Esophagus (tissue), 2 donors: ENCODE results near the gene CYTH2. TPM values are rescaled to one million over a fixed set of nuclear protein-coding genes. Genes with fewer than 3 reads are reported as not detected.

Experiments used
- H3K27ac ChIP-seq, 2 donors: one replicate each; pipeline ENCODE4 v1.5.1; 2013; ENCODE audit warnings: low read depth in 2 of 2, mild to moderate bottlenecking in 2 of 2, inconsistent platforms in 1 of 2, low read length in 1 of 2, moderate library complexity in 1 of 2
- H3K27me3 ChIP-seq, 2 donors: one replicate each; pipeline ENCODE4 v1.6.1; 2013; ENCODE audit warnings: low read length in 2 of 2, control low read depth in 1 of 2, mild to moderate bottlenecking in 1 of 2; ENCODE audit not compliant: insufficient read depth in 2 of 2, control insufficient read depth in 1 of 2
- H3K36me3 ChIP-seq, 2 donors: one replicate each; pipeline ENCODE4 v1.6.1; 2013; ENCODE audit warnings: low read length in 1 of 2; ENCODE audit not compliant: control insufficient read depth in 2 of 2, insufficient read depth in 2 of 2
- H3K4me1 ChIP-seq, 2 donors: one replicate each; pipeline ENCODE4 v1.6.1; 2013; ENCODE audit warnings: low read length in 1 of 2; ENCODE audit not compliant: control insufficient read depth in 2 of 2, insufficient read depth in 2 of 2
- H3K4me3 ChIP-seq, 2 donors: one replicate each; pipeline ENCODE4 v1.5.1; 2013; ENCODE audit warnings: low read length in 2 of 2, mild to moderate bottlenecking in 2 of 2, low read depth in 1 of 2, moderate library complexity in 1 of 2
- H3K9me3 ChIP-seq, 2 donors: one replicate each; pipeline ENCODE4 v1.6.1; 2013; ENCODE audit warnings: mild to moderate bottlenecking in 2 of 2, low read depth in 1 of 2, low read length in 1 of 2, moderate library complexity in 1 of 2; ENCODE audit not compliant: control insufficient read depth in 2 of 2, insufficient read depth in 1 of 2
- WGBS, 2 donors: extraction: QIAGEN DNeasy Blood & Tissue Kit; methylation state at CpG; one replicate each; pipeline ENCODE4 v1.1.7; 2013; 5-methylcytosine and 5-hydroxymethylcytosine counted together
- polyA plus RNA-seq, 2 donors: library from polyadenylated mRNA; stranded (reverse); fragments of 200-250 nt; gene quantifications; one replicate each; pipeline ENCODE4 v1.2.3, GENCODE V29; 2013
- donor health status: healthy with polysubstance abuse.
- donor health status: Bipolar disorder and iron deficiency.

Gene CYTH2
- polyA plus RNA-seq, 2 donors: 52.2 to 59.3 TPM

DNA sequence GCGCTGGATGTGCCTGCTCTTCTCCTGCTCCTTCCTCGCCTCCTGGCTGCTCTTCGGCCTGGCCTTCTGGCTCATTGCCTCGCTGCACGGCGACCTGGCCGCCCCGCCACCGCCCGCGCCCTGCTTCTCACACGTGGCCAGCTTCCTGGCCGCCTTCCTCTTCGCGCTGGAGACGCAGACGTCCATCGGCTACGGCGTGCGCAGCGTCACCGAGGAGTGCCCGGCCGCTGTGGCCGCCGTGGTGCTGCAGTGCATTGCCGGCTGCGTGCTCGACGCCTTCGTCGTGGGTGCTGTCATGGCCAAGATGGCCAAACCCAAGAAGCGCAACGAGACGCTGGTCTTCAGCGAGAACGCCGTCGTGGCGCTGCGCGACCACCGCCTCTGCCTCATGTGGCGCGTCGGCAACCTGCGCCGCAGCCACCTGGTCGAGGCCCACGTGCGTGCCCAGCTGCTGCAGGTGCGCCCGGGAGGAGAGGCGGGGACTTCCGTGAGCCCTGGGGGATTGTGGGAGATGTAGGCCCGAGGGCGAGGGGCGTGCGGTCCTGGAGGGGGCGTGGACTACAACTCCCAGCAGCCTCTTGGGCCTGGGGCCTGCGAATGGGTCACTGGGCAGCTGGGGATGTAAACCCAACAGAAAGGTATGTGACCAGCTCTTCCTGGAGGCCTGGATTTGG is 7.0 kb upstream of the CYTH2 start:
- Histone ChIP-seq H3K27ac (no peak overlapping the region), H3K27me3 (no peaks in the 10 kb centered on the region), H3K4me3 (no peak overlapping the region), H3K9me3 (peaks cover 0 to 2% of the 10 kb centered on the region in 2 donors), H3K4me1 (no peaks in the 10 kb centered on the region), H3K36me3 (peaks cover 3 to 13% of the 10 kb centered on the region in 2 donors)
- 83 to 84% methylated on average over 60 to 62 of the region's 62 CpGs for WGBS, 2 donors

DNA sequence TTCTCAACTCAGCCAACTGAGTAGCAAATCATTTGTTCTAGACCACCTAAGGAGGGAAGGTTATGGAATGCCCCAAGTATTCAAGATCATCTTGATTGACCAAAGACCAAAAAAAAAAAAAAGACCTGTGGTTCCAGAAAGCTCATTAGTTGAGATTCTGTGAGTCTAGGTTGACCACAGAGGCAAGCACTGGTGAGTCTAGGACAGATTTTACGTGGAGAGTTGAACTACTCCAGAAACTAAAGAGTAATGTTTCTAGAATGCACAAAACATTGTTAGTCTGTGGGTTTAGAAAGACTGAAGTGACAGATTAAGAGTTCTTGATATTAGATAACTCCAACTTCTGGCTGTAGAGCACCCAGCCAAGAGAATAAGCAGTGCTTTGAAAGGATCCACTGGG is 4.0 kb upstream of the CYTH2 start:
- 85 to 91% methylated on average over 1 of the region's 1 CpG for WGBS, 2 donors
- Histone ChIP-seq H3K27ac (no peak overlapping the region), H3K4me1 (peaks cover under 1 to 4% of the 10 kb centered on the region in 2 donors)

DNA sequence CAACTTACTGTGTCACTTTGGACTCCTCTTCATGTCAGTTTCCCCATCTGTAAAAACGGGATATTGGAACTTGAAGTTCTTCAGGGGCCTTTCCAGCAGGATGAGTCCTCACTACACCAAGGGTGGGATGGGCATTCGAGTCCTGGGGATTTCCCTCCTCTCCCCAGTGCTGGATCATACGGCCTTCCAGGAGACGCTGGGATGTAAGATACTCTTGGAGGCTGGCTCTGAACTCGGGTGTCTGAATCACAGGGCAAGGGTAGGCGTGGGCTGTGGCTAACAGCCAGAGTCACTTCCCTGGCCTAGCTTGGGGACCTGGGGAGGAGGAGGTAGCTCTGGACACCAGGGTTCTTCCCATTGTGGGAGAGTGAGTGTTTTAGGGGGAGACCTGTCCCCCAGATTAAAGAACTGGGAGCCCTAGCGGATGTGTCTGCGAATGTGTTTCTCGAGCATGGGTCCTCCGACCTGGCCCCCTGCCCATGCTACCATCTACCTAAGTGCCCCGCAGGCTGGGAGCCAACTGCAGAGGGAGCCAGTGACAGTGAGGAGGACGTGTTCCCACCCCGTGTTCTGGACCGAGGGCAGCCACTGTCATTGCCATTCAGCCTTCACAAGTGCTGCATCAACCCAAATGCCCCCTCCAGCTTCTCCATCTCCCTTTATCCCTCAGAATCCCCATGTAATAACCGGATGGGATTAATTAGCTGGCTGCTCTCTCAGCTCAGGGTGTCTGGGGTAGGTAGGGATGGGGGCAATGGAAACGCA is 2.4 kb upstream of the CYTH2 start:
- Histone ChIP-seq H3K27me3 (no peaks in the 10 kb centered on the region), H3K36me3 (peaks cover 6 to 21% of the 10 kb centered on the region in 2 donors), H3K4me1 (peaks cover 4 to 10% of the 10 kb centered on the region in 2 donors), H3K4me3 (no peak overlapping the region), H3K9me3 (peaks cover 0 to 1% of the 10 kb centered on the region in 2 donors), H3K27ac (no peak overlapping the region)
- 62 to 70% methylated on average over 16 of the region's 16 CpGs for WGBS, 2 donors

More for the DNA sequence above, 4.0 kb upstream of the CYTH2 start:
- Histone ChIP-seq H3K36me3 (peaks cover 0 to 12% of the 10 kb centered on the region in 2 donors), H3K4me3 (no peak overlapping the region), H3K27me3 (no peaks in the 10 kb centered on the region), H3K9me3 (peaks cover 0 to 2% of the 10 kb centered on the region in 2 donors)

DNA sequence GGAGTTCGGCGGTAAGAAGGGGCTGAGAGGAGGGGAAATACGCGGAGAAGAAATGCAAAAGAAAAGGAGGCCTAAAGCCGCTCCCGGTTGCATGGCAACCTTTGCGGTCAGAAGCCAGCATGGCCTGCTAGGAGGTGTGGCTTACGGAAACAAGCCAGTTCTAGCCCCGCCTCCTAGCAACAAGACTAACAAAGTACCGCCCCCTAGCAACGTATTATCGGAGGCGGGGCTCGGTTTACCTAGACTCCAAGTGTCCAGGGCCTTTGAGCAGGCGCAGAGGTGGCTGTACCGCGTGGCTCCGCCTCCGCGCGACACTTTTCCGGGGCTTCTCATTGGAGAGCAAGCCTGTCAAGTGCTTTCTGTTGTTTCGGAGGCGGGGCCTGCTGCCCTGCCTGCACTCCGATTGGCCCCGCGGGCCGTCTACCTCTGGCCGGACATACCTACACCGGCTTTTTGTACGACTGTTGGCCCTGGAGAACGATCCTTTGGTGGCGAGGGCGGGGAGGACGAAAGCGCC is 339 bp upstream of the CYTH2 start:
- peak overlapping the region; percentile 97 to 100 for H3K27ac ChIP-seq
- peaks cover 4 to 10% of the 10 kb centered on the region in 2 donors for H3K4me1 ChIP-seq
- 0% methylated on average over 35 to 36 of the region's 36 CpGs for WGBS, 2 donors
- peaks cover 17 to 29% of the 10 kb centered on the region in 2 donors for H3K36me3 ChIP-seq
- no peaks in the 10 kb centered on the region for H3K9me3 ChIP-seq
- H3K4me3 ChIP-seq: peak overlapping the region; percentile 78 to 92
- no peaks in the 10 kb centered on the region for H3K27me3 ChIP-seq

DNA sequence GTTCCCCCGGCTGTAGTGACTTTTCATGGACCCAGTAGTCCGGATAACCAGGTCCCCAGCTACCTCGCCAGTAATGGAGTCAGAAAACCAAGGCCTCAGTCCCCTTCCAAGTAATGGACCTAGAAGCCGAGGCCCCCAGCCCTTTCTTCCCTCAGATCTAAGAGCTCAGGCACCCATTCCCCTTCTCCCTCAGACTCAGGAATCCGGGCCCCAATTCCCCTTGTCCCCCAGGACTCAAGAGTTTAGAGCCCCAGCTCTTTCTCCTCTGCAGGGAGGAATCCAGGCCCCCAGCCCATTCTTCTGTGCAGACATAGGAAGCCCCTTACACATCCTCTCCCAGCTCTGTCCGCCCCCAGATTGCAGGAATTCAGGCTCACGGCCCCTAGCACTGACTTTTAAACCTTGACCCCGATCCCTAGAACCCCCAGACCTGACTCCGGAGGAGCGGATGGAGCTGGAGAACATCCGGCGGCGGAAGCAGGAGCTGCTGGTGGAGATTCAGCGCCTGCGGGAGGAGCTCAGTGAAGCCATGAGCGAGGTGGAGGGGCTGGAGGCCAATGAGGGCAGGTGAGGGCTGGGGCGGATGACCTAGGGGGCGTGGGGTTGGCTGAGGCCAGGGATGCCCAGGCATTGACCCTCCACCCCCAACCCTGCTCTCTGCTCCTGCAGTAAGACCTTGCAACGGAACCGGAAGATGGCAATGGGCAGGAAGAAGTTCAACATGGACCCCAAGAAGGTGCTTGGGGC is 938 bp downstream of the CYTH2 start:
- 51% methylated on average over 20 of the region's 20 CpGs for WGBS, 2 donors
- H3K36me3 ChIP-seq: peaks cover 25 to 42% of the 10 kb centered on the region in 2 donors
- H3K27ac ChIP-seq: peak overlapping the region; percentile 97 to 100

DNA sequence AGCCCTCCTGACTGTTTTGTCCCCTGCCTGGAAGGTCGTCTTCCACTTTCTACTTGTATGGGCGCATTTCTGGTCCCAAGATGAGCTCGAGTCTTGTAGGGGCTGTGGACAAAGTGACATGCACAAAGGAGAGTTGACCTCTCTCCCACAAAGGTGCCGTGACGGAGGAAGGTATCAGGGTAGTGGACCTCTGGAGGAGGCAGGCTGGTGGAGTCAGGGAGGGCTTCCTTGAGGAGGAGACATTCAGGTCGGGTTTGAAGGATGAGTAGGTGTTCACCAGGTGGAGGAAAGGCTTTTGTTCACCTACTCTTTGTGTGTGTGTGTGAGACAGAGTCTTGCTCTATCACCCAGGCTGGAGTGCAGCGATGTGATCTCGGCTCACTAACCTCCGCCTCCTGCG is 1.7 kb downstream of the CYTH2 start:
- Histone ChIP-seq H3K27me3 (no peaks in the 10 kb centered on the region), H3K36me3 (peaks cover 31 to 50% of the 10 kb centered on the region in 2 donors), H3K4me3 (no peak overlapping the region), H3K27ac (no peak overlapping the region), H3K9me3 (no peaks in the 10 kb centered on the region), H3K4me1 (peaks cover 4 to 10% of the 10 kb centered on the region in 2 donors)
- WGBS, 2 donors: 90 to 91% methylated on average over 10 of the region's 10 CpGs

More for the DNA sequence above, 938 bp downstream of the CYTH2 start:
- H3K27me3 ChIP-seq: no peaks in the 10 kb centered on the region
- H3K4me1 ChIP-seq: peaks cover 4 to 10% of the 10 kb centered on the region in 2 donors
- peak overlapping the region; percentile 78 to 92 for H3K4me3 ChIP-seq
- H3K9me3 ChIP-seq: no peaks in the 10 kb centered on the region

DNA sequence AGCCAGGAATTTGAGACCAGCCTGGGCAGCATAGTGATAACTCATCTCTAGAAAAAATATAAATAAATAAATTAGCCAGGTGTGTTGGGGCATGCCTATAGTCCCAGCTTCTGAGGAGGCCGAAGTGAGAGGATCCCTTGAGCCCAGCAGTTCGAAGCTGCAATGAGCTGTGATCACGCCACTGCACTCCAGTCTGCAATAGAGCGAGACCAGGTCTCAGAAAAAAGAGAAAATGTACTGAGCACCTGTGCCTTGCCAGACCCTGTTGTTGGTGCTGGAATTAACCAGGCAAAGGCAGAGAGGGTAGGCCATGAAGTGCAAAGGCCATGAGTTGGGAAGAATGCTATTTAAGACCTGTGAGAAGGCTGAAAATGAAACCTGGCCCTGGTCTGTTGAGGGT is 2.7 kb downstream of the CYTH2 start:
- no peak overlapping the region for H3K4me3 ChIP-seq
- 82 to 90% methylated on average over 4 of the region's 4 CpGs for WGBS, 2 donors

DNA sequence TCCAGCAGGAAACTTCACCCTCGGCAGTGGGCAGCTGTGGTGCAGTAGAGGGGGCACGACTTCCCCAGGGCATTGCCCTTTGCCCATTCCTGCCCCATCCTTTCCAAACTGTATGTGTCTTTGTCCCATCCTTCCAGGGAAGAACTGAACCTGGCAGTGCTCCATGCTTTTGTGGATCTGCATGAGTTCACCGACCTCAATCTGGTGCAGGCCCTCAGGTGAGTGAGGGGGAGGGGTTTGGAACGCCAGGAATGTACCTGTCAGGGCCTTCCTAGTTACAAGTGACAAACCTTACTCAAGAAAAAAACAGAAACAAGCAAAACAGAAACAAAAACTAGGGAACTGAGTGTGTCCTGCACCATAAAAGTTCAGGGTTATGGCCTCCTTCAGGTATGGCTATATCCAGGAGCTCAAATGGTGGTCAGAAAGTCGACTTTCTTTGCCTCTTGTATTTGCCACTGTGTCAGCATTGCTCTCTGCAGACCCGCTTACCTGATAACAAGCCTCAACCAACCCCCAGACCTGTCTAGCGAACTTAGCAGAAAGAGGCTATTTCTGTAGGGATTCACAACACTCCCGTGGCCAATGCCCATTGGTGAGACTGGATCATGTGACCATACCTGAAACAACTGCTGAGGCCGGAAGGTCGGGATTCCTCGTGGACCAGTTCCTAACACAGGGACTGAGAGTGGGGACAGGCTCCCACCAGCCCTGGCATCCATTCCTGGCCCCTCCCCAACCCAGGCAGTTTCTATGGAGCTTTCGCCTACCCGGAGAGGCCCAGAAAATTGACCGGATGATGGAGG is 4.2 kb downstream of the CYTH2 start:
- Histone ChIP-seq H3K4me1 (peaks cover 4 to 10% of the 10 kb centered on the region in 2 donors), H3K27ac (no peak overlapping the region), H3K36me3 (peaks cover 40 to 65% of the 10 kb centered on the region in 2 donors), H3K27me3 (no peaks in the 10 kb centered on the region), H3K9me3 (no peaks in the 10 kb centered on the region), H3K4me3 (no peak overlapping the region)
- WGBS, 2 donors: 79 to 81% methylated on average over 14 of the region's 14 CpGs

More for the DNA sequence above, 2.7 kb downstream of the CYTH2 start:
- no peaks in the 10 kb centered on the region for H3K9me3 ChIP-seq
- H3K27ac ChIP-seq: no peak overlapping the region
- H3K36me3 ChIP-seq: peaks cover 32 to 56% of the 10 kb centered on the region in 2 donors
- no peaks in the 10 kb centered on the region for H3K27me3 ChIP-seq
- H3K4me1 ChIP-seq: peaks cover 4 to 10% of the 10 kb centered on the region in 2 donors
